HEK293 (cell line): ENCODE results near the gene ANKRD40.

Source experiments
- BCL11A ChIP-seq: fragments of 450-650 bp; formaldehyde crosslinking; IDR thresholded peaks from 2 replicates; pipeline ENCODE4 v1.5.1; 2016; ENCODE audit warnings: low read depth, missing biosample characterization, missing genetic modification characterization
- GLIS2 ChIP-seq: fragments of 450-650 bp; formaldehyde crosslinking; IDR thresholded peaks from 2 replicates; pipeline ENCODE4 v1.5.1; 2016; ENCODE audit warnings: missing biosample characterization, missing genetic modification characterization
- IKZF3 ChIP-seq: fragments of 450-650 bp; IDR thresholded peaks from 2 replicates; pipeline ENCODE4 v1.5.0; 2018; ENCODE audit warnings: missing biosample characterization, mild to moderate bottlenecking, missing genetic modification characterization, moderate library complexity
- REPIN1 ChIP-seq: fragments of 450-650 bp; formaldehyde crosslinking; IDR thresholded peaks from 2 replicates; pipeline ENCODE4 v1.5.1; 2017; ENCODE audit warnings: missing biosample characterization, missing genetic modification characterization, low read depth
- SALL2 ChIP-seq: fragments of 450-650 bp; formaldehyde crosslinking; IDR thresholded peaks from 2 replicates; pipeline ENCODE4 v1.5.0; 2017; ENCODE audit warnings: missing biosample characterization, mild to moderate bottlenecking, missing genetic modification characterization, borderline replicate concordance
- SP2 ChIP-seq: fragments of 450-650 bp; formaldehyde crosslinking; IDR thresholded peaks from 2 replicates; pipeline ENCODE4 v1.5.1; 2016; ENCODE audit warnings: missing biosample characterization, missing genetic modification characterization
- ZBTB21 ChIP-seq: fragments of 450-650 bp; formaldehyde crosslinking; IDR thresholded peaks from 2 replicates; pipeline ENCODE4 v1.5.1; 2017; ENCODE audit warnings: missing biosample characterization, missing genetic modification characterization
- ZNF140 ChIP-seq: fragments of 450-650 bp; formaldehyde crosslinking; IDR thresholded peaks from 2 replicates; pipeline ENCODE4 v1.5.1; 2016; ENCODE audit warnings: missing biosample characterization, missing genetic modification characterization
- ZNF548 ChIP-seq: fragments of 450-650 bp; formaldehyde crosslinking; IDR thresholded peaks from 2 replicates; pipeline ENCODE4 v1.5.1; 2016; ENCODE audit warnings: missing biosample characterization, missing genetic modification characterization
- ZNF629 ChIP-seq: fragments of 450-650 bp; formaldehyde crosslinking; IDR thresholded peaks from 2 replicates; pipeline ENCODE4 v1.5.1; 2017; ENCODE audit warnings: missing biosample characterization, missing genetic modification characterization
- TF ChIP-seq, protein P1 (sequence below): fragments of 450-650 bp; formaldehyde crosslinking; IDR thresholded peaks from 2 replicates; pipeline ENCODE4 v1.5.1; 2016; ENCODE audit warnings: missing biosample characterization, missing genetic modification characterization
- TF ChIP-seq, protein P2 (sequence below): fragments of 450-650 bp; formaldehyde crosslinking; conservative IDR thresholded peaks from 2 replicates; pipeline ENCODE4 v1.5.1; 2016; ENCODE audit warnings: low read depth, missing biosample characterization, missing genetic modification characterization
- TF ChIP-seq, protein P3 (sequence below): fragments of 450-650 bp; formaldehyde crosslinking; IDR thresholded peaks from 2 replicates; pipeline ENCODE4 v1.5.1; 2016; ENCODE audit warnings: missing biosample characterization, missing genetic modification characterization

GRCh38 chr17:50660887-50661345, 46.8 kb downstream of the ANKRD40 start:
- no peak for TF ChIP-seq SP2 (tag by site-specific recombination)
- no peak for TF ChIP-seq REPIN1 (tag by site-specific recombination)
- no peak for TF ChIP-seq ZNF548
- TF ChIP-seq, protein P1, sequence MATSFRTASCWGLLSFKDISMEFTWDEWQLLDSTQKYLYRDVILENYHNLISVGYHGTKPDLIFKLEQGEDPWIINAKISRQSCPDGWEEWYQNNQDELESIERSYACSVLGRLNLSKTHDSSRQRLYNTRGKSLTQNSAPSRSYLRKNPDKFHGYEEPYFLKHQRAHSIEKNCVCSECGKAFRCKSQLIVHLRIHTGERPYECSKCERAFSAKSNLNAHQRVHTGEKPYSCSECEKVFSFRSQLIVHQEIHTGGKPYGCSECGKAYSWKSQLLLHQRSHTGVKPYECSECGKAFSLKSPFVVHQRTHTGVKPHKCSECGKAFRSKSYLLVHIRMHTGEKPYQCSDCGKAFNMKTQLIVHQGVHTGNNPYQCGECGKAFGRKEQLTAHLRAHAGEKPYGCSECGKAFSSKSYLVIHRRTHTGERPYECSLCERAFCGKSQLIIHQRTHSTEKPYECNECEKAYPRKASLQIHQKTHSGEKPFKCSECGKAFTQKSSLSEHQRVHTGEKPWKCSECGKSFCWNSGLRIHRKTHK (tag by site-specific recombination) = no peak
- TF ChIP-seq, protein P2, sequence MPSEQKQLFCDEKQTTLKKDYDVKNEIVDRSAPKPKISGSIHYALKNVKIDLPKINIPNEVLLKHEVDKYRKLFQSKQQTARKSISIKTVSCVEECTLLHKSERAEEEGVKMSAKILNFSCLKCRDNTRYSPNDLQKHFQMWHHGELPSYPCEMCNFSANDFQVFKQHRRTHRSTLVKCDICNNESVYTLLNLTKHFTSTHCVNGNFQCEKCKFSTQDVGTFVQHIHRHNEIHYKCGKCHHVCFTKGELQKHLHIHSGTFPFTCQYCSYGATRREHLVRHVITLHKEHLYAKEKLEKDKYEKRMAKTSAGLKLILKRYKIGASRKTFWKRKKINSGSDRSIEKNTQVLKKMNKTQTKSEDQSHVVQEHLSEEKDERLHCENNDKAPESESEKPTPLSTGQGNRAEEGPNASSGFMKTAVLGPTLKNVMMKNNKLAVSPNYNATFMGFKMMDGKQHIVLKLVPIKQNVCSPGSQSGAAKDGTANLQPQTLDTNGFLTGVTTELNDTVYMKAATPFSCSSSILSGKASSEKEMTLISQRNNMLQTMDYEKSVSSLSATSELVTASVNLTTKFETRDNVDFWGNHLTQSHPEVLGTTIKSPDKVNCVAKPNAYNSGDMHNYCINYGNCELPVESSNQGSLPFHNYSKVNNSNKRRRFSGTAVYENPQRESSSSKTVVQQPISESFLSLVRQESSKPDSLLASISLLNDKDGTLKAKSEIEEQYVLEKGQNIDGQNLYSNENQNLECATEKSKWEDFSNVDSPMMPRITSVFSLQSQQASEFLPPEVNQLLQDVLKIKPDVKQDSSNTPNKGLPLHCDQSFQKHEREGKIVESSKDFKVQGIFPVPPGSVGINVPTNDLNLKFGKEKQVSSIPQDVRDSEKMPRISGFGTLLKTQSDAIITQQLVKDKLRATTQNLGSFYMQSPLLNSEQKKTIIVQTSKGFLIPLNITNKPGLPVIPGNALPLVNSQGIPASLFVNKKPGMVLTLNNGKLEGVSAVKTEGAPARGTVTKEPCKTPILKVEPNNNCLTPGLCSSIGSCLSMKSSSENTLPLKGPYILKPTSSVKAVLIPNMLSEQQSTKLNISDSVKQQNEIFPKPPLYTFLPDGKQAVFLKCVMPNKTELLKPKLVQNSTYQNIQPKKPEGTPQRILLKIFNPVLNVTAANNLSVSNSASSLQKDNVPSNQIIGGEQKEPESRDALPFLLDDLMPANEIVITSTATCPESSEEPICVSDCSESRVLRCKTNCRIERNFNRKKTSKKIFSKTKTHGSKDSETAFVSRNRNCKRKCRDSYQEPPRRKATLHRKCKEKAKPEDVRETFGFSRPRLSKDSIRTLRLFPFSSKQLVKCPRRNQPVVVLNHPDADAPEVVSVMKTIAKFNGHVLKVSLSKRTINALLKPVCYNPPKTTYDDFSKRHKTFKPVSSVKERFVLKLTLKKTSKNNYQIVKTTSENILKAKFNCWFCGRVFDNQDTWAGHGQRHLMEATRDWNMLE = no peak
- TF ChIP-seq ZBTB21 (tag by site-specific recombination) = no peak
- TF ChIP-seq ZNF629 (tag by site-specific recombination) = no peak
- TF ChIP-seq, protein P3, sequence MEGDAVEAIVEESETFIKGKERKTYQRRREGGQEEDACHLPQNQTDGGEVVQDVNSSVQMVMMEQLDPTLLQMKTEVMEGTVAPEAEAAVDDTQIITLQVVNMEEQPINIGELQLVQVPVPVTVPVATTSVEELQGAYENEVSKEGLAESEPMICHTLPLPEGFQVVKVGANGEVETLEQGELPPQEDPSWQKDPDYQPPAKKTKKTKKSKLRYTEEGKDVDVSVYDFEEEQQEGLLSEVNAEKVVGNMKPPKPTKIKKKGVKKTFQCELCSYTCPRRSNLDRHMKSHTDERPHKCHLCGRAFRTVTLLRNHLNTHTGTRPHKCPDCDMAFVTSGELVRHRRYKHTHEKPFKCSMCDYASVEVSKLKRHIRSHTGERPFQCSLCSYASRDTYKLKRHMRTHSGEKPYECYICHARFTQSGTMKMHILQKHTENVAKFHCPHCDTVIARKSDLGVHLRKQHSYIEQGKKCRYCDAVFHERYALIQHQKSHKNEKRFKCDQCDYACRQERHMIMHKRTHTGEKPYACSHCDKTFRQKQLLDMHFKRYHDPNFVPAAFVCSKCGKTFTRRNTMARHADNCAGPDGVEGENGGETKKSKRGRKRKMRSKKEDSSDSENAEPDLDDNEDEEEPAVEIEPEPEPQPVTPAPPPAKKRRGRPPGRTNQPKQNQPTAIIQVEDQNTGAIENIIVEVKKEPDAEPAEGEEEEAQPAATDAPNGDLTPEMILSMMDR (tag by site-specific recombination) = no peak
- no peak for TF ChIP-seq ZNF140 (tag by site-specific recombination)
- no peak for TF ChIP-seq SALL2
- no peak for TF ChIP-seq IKZF3 (tag by site-specific recombination)
- no peak for TF ChIP-seq BCL11A
- no peak for TF ChIP-seq GLIS2 (tag by site-specific recombination)
